ENCODE measurements around the gene FER.
"Not testable (repeated sequence)": the region's sequence is repeated elsewhere in the genome, so short reads cannot be mapped to it uniquely, and the experiment has no call there.

FER gene

DNA sequence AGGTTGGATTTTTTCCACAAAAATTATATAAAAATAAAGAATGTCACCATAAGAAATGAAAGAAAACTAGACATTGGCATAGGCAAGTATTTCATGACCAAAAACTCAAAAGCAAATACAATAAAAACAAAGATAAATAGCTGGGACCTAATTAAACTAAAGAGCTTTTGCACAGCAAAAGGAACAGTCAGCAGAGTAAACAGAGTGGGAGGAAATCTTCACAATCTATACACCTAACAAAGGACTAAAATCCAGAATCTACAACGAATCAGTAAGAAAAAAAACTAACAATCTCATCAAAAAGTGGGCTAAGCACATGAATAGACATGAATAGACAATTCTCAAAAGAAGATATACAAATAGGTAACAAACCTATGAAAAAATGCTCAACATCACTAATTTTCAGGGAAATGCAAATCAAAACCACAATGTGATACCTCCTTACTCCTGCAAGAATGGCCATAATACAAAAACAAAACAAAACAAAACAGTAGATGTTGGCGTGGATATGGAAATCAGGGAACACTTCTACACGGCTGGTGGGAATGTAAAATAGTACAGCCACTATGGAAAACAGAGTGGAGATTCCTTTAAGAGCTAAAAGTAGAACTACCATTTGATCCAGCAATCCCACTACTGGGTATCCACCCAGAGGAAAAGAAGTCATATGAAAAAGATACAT is 94.7 kb downstream of the FER start:
- H3K4me3 Mint-ChIP-seq; DNase-seq (ENCODE audit: low spot score in 2 of 2); H3K9me3 Mint-ChIP-seq; ATAC-seq (ENCODE audit: low read depth); H3K27ac Mint-ChIP-seq; H3K4me1 Mint-ChIP-seq; H3K27me3 Mint-ChIP-seq: not testable (repeated sequence)
- H3K36me3 Mint-ChIP-seq = peaks cover 29% of the 10 kb centered on the region

DNA sequence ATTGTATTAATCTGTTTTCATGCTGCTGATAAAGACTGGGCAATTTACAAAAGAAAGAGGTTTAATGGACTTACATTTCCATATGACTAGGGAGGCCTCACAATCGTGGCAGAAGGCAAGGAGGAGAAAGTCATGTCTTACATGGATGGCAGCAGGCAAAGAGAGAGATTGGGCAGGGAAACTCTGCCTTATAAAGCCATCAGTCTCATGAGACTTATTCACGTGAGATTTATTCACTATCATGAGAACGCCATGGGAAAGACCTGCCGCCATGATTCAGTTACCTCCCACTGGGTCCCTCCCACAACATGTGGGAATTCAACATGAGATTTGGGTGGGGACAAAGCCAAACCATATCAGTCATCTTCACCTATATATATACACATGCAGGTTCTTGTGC is 103.4 kb downstream of the FER start:
- H3K27me3 Mint-ChIP-seq = not testable (repeated sequence)

DNA sequence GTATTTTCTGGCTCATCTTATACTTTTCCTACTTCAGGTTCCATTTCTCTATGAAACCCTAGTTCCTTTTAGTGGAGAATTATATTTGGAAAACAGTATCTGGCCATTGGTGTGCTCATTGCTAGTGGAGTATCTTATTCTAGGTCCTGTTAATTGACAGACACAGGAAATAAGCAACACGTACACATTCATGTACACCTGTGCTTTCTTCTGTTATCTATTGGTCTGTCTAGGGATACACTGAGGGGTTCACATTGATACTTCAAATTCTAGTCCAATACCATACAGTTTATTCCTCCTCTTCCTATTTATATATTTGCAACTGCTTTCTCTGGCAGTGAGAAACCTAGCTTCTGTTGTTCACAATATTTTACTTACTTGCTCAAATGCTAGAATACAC is 110.2 kb downstream of the FER start:
- Mint-ChIP-seq H3K4me3 (no peak overlapping the region), H3K27ac (no peak overlapping the region), H3K36me3 (peaks cover 7% of the 10 kb centered on the region), H3K4me1 (peaks cover 14% of the 10 kb centered on the region), H3K9me3 (no peaks in the 10 kb centered on the region), H3K27me3 (no peaks in the 10 kb centered on the region)
- ATAC-seq (ENCODE audit: low read depth) (no peak), DNase-seq (ENCODE audit: low spot score in 2 of 2) (no peak)

More for the DNA sequence above, 103.4 kb downstream of the FER start:
- not testable (repeated sequence) for DNase-seq (ENCODE audit: low spot score in 2 of 2); H3K4me1 Mint-ChIP-seq; ATAC-seq (ENCODE audit: low read depth); H3K27ac Mint-ChIP-seq; H3K4me3 Mint-ChIP-seq; H3K9me3 Mint-ChIP-seq
- H3K36me3 Mint-ChIP-seq = peaks cover 16% of the 10 kb centered on the region

DNA sequence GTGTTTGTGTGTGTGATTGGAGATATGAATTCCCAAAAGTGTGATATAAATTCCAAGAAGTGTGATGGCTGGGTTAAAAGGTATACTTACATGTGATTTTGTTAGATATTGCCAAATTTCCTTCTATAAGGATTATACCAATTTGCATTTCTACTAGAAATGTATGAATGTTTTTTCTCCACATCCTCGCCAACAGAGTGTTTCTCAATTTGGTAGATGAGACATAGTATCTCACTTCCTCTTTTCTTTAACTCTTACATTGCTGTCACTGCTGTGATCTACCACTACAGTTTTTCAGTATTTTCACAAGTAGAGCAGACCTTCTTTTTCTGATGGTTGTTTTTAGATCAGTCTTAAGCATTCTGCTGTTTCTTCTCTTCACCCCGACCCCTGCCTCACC is 111.3 kb downstream of the FER start:
- peaks cover 4% of the 10 kb centered on the region for H3K36me3 Mint-ChIP-seq
- ATAC-seq (ENCODE audit: low read depth) = peak; percentile 97
- DNase-seq (ENCODE audit: low spot score in 2 of 2) = no peak
- no peaks in the 10 kb centered on the region for H3K9me3 Mint-ChIP-seq
- H3K4me1 Mint-ChIP-seq = peaks cover 14% of the 10 kb centered on the region
- H3K27ac Mint-ChIP-seq = no peak overlapping the region
- H3K4me3 Mint-ChIP-seq = peak overlapping the region; percentile 29
- H3K27me3 Mint-ChIP-seq = no peaks in the 10 kb centered on the region

DNA sequence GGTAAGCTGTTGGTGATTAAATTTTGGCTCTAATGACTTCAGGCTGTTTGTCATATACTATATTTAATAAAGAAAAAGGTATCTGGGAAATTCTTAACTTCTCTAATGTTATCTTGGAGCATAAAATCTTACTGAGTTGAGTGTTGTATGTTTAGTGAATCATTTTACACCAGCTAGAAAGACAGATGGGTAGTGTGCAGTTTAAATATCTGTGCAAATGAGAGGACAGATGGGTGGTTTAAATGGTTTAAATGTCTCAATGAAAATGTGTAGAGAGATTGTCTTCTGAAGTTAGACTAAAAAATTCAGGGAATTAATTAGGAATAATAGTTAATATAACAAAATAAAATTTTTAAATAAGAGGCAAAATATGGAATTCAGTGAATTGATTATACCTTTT is 114.5 kb downstream of the FER start:
- Mint-ChIP-seq H3K27ac (no peak overlapping the region), H3K4me1 (peaks cover 12% of the 10 kb centered on the region), H3K36me3 (peaks cover 4% of the 10 kb centered on the region), H3K9me3 (no peaks in the 10 kb centered on the region), H3K27me3 (no peaks in the 10 kb centered on the region), H3K4me3 (no peak overlapping the region)
- no peak for ATAC-seq (ENCODE audit: low read depth)
- DNase-seq (ENCODE audit: low spot score in 2 of 2) = no peak

DNA sequence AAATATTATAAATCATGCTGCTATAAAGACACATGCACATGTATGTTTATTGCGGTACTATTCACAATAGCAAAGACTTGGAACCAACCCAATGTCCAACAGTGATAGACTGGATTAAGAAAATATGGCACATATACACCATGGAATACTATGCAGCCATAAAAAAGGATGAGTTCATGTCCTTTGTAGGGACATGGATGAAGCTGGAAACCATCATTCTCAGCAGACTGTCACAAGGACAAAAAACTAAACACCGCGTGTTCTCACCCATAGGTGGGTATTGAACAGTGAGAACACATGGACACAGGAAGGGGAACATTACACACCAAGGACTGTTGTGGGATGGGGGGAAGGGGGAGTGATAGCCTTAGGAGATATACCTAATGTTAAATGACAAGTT is 118.4 kb downstream of the FER start:
- H3K27me3 Mint-ChIP-seq; H3K4me1 Mint-ChIP-seq; H3K27ac Mint-ChIP-seq; H3K9me3 Mint-ChIP-seq; ATAC-seq (ENCODE audit: low read depth); H3K4me3 Mint-ChIP-seq; DNase-seq (ENCODE audit: low spot score in 2 of 2): not testable (repeated sequence)
- H3K36me3 Mint-ChIP-seq = peaks cover 14% of the 10 kb centered on the region

DNA sequence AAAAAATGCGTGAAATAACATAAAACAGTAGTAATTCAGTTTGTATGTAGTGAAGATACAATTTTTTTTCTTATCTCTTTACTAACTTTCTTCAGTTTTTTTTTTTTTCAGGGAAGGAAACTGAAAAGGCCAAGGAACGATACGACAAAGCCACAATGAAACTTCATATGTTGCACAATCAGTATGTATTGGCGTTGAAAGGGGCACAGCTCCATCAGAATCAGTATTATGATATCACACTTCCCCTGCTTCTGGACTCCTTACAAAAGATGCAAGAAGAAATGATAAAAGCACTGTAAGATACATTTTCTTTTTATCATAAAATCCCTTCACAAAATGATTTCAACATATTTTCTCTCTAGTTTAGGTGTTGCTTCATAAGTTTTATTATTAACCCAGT is 120.0 kb downstream of the FER start:
- peaks cover 2% of the 10 kb centered on the region for H3K9me3 Mint-ChIP-seq
- H3K27me3 Mint-ChIP-seq = no peaks in the 10 kb centered on the region
- H3K27ac Mint-ChIP-seq = no peak overlapping the region
- DNase-seq (ENCODE audit: low spot score in 2 of 2) = no peak
- no peaks in the 10 kb centered on the region for H3K4me1 Mint-ChIP-seq
- H3K36me3 Mint-ChIP-seq = peaks cover 14% of the 10 kb centered on the region
- no peak for ATAC-seq (ENCODE audit: low read depth)
- no peak overlapping the region for H3K4me3 Mint-ChIP-seq

DNA sequence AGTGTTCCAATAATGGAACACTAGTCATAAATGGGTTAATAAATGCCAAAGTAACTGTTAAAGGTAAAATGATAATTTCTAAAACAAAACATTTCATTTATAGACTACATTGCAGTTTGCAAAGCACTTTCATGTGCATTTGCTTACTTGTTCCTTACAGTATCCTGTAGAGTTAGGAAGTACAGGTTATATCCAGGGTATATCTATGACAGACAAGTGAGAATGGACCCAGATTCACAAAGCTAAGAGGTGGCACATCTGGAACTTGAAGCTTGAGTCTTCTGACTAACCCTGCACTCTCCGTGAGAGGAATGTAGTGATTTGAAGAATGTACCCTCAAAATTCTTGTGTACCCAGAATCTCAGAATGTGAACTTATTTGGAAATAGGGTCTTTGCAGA is 121.4 kb downstream of the FER start:
- no peaks in the 10 kb centered on the region for H3K27me3 Mint-ChIP-seq

DNA sequence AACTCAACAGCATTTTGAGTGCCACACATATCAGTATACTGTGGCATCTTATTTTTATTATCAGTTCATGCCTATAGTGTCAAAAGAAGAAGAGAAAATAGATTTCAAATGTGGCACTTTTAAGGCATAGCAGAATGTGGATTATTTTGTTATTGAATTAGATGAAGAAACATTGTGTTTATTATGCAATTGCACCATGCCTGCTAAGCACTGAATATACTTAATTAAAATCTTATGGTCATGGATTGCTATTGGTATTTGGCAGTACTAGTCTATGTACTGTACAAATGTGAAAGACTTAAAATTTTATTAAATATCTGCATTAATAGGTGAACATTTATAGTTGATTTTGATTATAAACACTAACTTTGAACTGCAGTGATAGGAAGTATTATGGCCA is 128.8 kb downstream of the FER start:
- no peak for DNase-seq (ENCODE audit: low spot score in 2 of 2)
- Mint-ChIP-seq H3K36me3 (peaks cover 11% of the 10 kb centered on the region), H3K27me3 (no peaks in the 10 kb centered on the region), H3K4me3 (no peak overlapping the region), H3K27ac (no peak overlapping the region), H3K9me3 (no peaks in the 10 kb centered on the region), H3K4me1 (no peaks in the 10 kb centered on the region)
- no peak for ATAC-seq (ENCODE audit: low read depth)

More for the DNA sequence above, 121.4 kb downstream of the FER start:
- Mint-ChIP-seq H3K4me3 (no peak overlapping the region), H3K9me3 (peaks cover 2% of the 10 kb centered on the region), H3K36me3 (peaks cover 15% of the 10 kb centered on the region), H3K4me1 (no peaks in the 10 kb centered on the region), H3K27ac (no peak overlapping the region)
- DNase-seq (ENCODE audit: low spot score in 2 of 2) = no peak
- ATAC-seq (ENCODE audit: low read depth) = no peak

DNA sequence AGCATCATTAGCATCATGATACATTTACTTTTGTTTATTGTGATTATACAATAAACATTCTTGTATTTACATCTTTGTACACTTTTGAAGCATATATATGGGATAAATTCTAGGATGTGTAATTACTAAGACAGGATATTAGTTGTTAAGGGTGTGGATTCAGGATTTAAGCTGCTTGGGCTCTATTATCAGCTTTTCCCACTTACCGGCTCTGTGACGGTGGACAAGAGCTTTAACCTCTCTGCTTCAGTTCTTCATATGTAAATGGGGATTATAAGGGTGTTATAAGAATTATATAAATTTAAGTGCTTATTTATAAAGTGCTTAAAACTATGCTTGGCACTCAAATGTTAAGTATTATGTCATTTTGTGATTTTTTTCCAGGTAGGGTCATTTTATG is 131.1 kb downstream of the FER start:
- H3K27ac Mint-ChIP-seq = no peak overlapping the region
- DNase-seq (ENCODE audit: low spot score in 2 of 2) (no peak), ATAC-seq (ENCODE audit: low read depth) (no peak)
- H3K4me3 Mint-ChIP-seq = no peak overlapping the region
- H3K36me3 Mint-ChIP-seq = peaks cover 11% of the 10 kb centered on the region
- no peaks in the 10 kb centered on the region for H3K27me3 Mint-ChIP-seq
- no peaks in the 10 kb centered on the region for H3K9me3 Mint-ChIP-seq
- H3K4me1 Mint-ChIP-seq = no peaks in the 10 kb centered on the region

DNA sequence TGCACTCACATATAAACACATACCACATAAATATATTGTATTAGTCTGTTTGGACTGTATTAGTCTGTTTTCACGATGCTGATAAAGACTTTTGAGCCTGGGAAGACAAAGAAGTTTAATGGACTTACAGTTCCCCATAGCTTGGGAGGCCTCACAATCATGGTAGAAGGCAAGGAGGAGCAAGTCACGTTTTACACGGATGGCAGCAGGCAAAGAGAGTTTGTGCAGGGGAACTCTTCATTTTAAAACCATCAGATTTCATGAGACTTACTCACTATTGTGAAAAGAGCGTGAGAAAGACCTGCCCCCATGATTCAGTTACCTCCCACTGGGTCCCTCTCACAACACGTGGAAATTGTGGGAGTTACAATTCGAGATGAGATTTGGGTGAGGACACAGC is 133.4 kb downstream of the FER start:
- H3K9me3 Mint-ChIP-seq = no peaks in the 10 kb centered on the region
- no peaks in the 10 kb centered on the region for H3K27me3 Mint-ChIP-seq
- H3K36me3 Mint-ChIP-seq = peaks cover 19% of the 10 kb centered on the region
- H3K27ac Mint-ChIP-seq = no peak overlapping the region
- H3K4me1 Mint-ChIP-seq = no peaks in the 10 kb centered on the region
- no peak overlapping the region for H3K4me3 Mint-ChIP-seq
- DNase-seq (ENCODE audit: low spot score in 2 of 2) = no peak
- ATAC-seq (ENCODE audit: low read depth) = no peak

DNA sequence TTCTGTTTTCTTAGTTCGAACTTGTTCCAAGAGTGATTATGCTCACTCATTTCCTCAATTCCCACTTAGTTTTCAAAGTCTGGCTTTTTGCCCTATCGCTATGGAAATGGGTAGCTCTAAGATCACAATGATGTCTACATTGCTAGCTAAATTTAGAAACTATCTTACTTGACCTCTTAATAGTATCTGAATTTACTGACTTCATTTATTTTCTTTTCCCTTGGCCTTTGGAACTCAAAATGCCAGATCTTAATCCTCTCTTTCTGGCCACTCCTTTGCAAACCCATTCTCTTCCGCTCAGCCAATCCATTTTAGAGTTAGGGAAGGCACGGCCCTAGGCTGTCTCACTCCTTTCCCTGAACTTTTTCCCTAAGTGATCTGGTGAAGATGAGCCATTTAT is 137.0 kb downstream of the FER start:
- ATAC-seq (ENCODE audit: low read depth) (no peak), DNase-seq (ENCODE audit: low spot score in 2 of 2) (no peak)
- H3K27ac Mint-ChIP-seq = no peak overlapping the region
- H3K36me3 Mint-ChIP-seq = peaks cover 18% of the 10 kb centered on the region
- no peaks in the 10 kb centered on the region for H3K27me3 Mint-ChIP-seq
- no peak overlapping the region for H3K4me3 Mint-ChIP-seq
- no peaks in the 10 kb centered on the region for H3K4me1 Mint-ChIP-seq
- H3K9me3 Mint-ChIP-seq = no peaks in the 10 kb centered on the region

DNA sequence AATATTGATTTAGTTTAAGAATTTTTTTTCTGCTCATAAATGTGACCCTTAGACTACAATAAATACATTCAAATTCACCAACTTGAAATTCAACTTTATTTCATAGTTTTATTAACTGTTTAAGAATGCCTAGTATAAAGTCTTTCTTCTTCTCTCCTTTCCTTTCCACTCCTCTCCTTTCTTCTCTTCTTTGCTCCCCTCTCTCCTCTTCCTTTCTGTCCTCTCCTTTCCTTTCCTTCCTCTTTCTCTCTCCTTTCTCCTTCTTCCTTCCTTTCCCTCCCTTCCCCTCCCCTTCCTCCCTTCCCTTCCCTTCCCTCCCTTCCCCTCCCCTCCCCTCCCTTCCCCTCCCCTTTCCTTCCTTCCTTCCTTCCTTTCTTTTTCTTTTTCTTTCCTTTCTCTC is 150.6 kb downstream of the FER start:
- ATAC-seq (ENCODE audit: low read depth) (no peak), DNase-seq (ENCODE audit: low spot score in 2 of 2) (no peak)
- peaks cover 30% of the 10 kb centered on the region for H3K36me3 Mint-ChIP-seq
- peak overlapping the region; percentile 77 for H3K27ac Mint-ChIP-seq
- no peaks in the 10 kb centered on the region for H3K27me3 Mint-ChIP-seq
- H3K4me1 Mint-ChIP-seq = peaks cover 8% of the 10 kb centered on the region
- H3K9me3 Mint-ChIP-seq = peaks cover 2% of the 10 kb centered on the region
- no peak overlapping the region for H3K4me3 Mint-ChIP-seq

DNA sequence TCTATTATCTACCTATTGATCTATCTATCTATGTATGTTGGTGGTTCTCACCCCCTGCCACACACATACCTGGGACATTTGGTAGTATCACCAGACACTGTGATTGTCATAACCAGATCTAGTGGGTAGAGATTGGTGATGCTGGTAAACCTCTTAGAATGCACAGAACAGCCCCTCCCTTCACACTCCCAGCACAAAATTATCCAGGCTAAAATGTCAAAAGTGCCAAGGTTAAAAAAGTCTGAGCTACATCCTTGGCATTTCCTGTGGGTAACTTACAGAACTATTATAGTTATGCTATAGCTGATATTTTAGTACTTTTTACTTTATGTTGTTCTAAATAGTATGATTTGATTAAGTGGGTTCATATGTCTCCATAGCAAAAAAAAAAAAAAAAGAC is 151.0 kb downstream of the FER start:
- Mint-ChIP-seq H3K27me3 (no peaks in the 10 kb centered on the region), H3K27ac (peak overlapping the region; percentile 77), H3K4me1 (peaks cover 8% of the 10 kb centered on the region), H3K36me3 (peaks cover 26% of the 10 kb centered on the region), H3K4me3 (no peak overlapping the region), H3K9me3 (no peaks in the 10 kb centered on the region)
- no peak for DNase-seq (ENCODE audit: low spot score in 2 of 2)
- ATAC-seq (ENCODE audit: low read depth) = no peak

DNA sequence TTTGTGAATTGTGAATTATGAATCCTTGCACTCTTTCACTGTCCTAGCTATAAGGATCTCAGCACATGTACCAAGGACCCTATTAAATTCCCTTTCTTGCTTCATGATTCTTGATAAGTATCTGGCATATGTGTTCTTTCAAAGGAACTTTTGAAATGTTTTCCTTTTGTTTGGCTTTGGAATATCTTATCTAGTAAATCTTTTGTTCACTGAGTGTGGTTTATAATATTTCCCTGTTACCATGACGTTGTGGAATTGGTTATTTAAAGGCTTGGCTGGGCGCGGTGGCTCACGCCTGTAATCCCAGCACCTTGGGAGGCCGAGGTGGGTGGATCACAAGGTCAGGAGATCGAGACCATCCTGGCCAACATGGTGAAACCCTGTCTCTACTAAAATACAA is 151.5 kb downstream of the FER start:
- H3K27ac Mint-ChIP-seq; H3K4me3 Mint-ChIP-seq; H3K9me3 Mint-ChIP-seq; DNase-seq (ENCODE audit: low spot score in 2 of 2); ATAC-seq (ENCODE audit: low read depth); H3K4me1 Mint-ChIP-seq; H3K27me3 Mint-ChIP-seq: not testable (repeated sequence)
- peaks cover 24% of the 10 kb centered on the region for H3K36me3 Mint-ChIP-seq

Measured in memory B cell (primary cell).